Omental fat pad (tissue), 4 donors: ENCODE measurements around the gene FKBP2. TPM values are rescaled to one million over a fixed set of nuclear protein-coding genes. Genes with fewer than 3 reads are reported as not detected.

Experiments
- ATAC-seq: fragments of 150-250 bp; one replicate; pipeline ENCODE4 v1.9.1; 2016; ENCODE audit warnings: mild to moderate bottlenecking, moderate library complexity; ENCODE audit not compliant: low FRiP score
- DNase-seq: peaks from one replicate; pipeline ENCODE4 v3.0.0-alpha.2; 2019; ENCODE audit warnings: low spot score
- total RNA-seq, 4 donors: library from RNA; depleted of rRNA; stranded (reverse); fragments of >200 nt; gene quantifications; one replicate each; pipeline ENCODE4 v1.1.0, GENCODE V29; 2016
- TF ChIP-seq, protein P1 (sequence below), 3 donors: fragments of 450-650 bp; IDR thresholded peaks; one replicate each; pipeline ENCODE4 v1.5.1; 2016 to 2017; ENCODE audit warnings: antibody characterized with exemption in 3 of 3, mild to moderate bottlenecking in 3 of 3, moderate library complexity in 2 of 3

The FKBP2 gene
- total RNA-seq, 4 donors from 2014 or later = 41.8 to 78.5 (median 49.5) TPM

GRCh38 chr11:64241241-64241490, 271 bp downstream of the FKBP2 start:
- DNase-seq (peak; percentile 94), ATAC-seq (peak; percentile 91)
- TF ChIP-seq, protein P1, sequence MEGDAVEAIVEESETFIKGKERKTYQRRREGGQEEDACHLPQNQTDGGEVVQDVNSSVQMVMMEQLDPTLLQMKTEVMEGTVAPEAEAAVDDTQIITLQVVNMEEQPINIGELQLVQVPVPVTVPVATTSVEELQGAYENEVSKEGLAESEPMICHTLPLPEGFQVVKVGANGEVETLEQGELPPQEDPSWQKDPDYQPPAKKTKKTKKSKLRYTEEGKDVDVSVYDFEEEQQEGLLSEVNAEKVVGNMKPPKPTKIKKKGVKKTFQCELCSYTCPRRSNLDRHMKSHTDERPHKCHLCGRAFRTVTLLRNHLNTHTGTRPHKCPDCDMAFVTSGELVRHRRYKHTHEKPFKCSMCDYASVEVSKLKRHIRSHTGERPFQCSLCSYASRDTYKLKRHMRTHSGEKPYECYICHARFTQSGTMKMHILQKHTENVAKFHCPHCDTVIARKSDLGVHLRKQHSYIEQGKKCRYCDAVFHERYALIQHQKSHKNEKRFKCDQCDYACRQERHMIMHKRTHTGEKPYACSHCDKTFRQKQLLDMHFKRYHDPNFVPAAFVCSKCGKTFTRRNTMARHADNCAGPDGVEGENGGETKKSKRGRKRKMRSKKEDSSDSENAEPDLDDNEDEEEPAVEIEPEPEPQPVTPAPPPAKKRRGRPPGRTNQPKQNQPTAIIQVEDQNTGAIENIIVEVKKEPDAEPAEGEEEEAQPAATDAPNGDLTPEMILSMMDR (IDR thresholded peaks at IDR 0.05) = no peak

- TF ChIP-seq, protein P1 (IDR thresholded peaks at IDR 0.05) = no peak
- no peak for DNase-seq
- ATAC-seq = peak; percentile 0
These were observed 838 bp downstream of the FKBP2 start for GRCh38 chr11:64241491-64242374.

DNA sequence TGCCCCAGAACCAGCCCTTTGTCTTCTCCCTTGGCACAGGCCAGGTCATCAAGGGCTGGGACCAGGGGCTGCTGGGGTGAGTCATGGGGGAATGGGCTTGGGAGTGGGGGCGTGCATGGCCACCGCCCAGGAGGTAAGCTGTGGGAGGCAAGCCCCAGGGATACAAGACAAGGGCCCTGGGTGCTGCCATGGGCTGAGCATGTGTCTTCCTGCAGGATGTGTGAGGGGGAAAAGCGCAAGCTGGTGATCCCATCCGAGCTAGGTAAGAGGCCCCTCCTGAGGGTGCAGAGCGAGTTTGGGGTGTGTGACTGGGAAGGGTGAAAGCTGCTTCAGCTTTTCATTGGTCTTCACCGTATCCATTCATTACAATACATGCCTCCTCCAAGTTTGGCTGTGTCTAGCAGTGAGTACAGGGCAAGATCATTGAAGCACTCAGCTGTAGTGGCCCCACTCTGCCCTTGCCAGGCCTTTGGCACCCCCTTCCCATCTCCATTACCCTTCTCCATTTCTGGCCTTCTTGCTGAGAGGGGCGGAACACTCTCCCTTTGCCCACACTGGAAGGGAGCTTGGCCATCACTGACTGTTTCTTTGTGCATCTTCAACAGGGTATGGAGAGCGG, 2.5 kb downstream of the FKBP2 start:
- no peak for DNase-seq
- TF ChIP-seq, protein P1 (IDR thresholded peaks at IDR 0.05) = no peak
- ATAC-seq = no peak

GRCh38 chr11:64244107-64244506, 3.2 kb downstream of the FKBP2 start:
- TF ChIP-seq, protein P1 (IDR thresholded peaks at IDR 0.05) = no peak
- DNase-seq = no peak
- ATAC-seq = no peak

- ATAC-seq = no peak
- TF ChIP-seq, protein P1 (IDR thresholded peaks at IDR 0.05) = no peak
- no peak for DNase-seq
These were observed 4.1 kb downstream of the FKBP2 start for GRCh38 chr11:64244966-64245365.

DNA sequence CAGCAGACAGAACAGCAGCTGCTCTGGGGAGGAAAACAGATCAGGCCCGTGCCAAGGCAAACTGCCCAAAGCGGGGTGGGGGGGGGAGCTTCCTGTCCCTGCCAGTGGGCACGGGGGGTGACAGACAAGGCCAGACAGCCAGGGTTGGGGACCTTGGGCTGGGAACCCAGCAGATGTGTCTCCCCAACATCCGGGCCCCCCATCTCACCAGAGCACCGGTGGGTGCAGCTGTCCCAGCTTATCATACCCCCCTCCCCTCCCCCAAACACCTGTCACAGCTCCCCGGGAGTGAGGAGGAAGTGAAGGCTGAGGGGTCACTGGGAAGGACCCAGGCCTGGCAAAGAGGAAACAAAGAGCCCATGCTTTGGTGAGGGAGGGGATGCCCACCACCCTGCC, 4.5 kb downstream of the FKBP2 start:
- DNase-seq = no peak
- TF ChIP-seq, protein P1 (IDR thresholded peaks at IDR 0.05) = no peak
- ATAC-seq = no peak
